Peyer's patch (tissue), 4 donors: ENCODE data around the gene HDAC8.

Experiments
- CTCF ChIP-seq, 6 experiments: fragments of 450-650 bp in 4 of 6; fragments of 200-600 bp in 2 of 6; sonication (generic) in 1 of 6; IDR thresholded peaks; one replicate each; pipeline ENCODE4 v1.5.1; 2017 to 2019; ENCODE audit warnings: antibody characterized with exemption in 6 of 6, mild to moderate bottlenecking in 3 of 6, moderate library complexity in 1 of 6
- POLR2A ChIP-seq, 2 donors: fragments of 450-650 bp; IDR thresholded peaks; one replicate each; pipeline ENCODE4 v1.5.1; 2017; ENCODE audit warnings: antibody characterized with exemption in 2 of 2, mild to moderate bottlenecking in 2 of 2, moderate library complexity in 2 of 2

GRCh38 chrX:72368796-72369195 lies 203.8 kb downstream of the HDAC8 start:
- no peak for TF ChIP-seq POLR2A (IDR thresholded peaks at IDR 0.05)
- no peak for TF ChIP-seq CTCF (IDR thresholded peaks at IDR 0.05)
